Measurements from ENCODE around the gene KIT. TPM values are rescaled to one million over a fixed set of nuclear protein-coding genes. Genes with fewer than 3 reads are reported as not detected.

The KIT gene
- total and polyA plus RNA-seq, 2 of the 4 experiments (the other 2 are of a cell fraction), result 3.3 to 5.9 TPM

GRCh38 chr4:54714631-54715030 is 56.9 kb downstream of the KIT start:
- no peak for TF ChIP-seq ELK1 (IDR thresholded peaks at IDR 0.05; ENCODE audit: borderline replicate concordance, low read depth, low read length)
- H3K18ac ChIP-seq (ENCODE audit: low read depth, low read length), result no peak overlapping the region
- no peaks in the 10 kb centered on the region for H4K20me1 ChIP-seq (ENCODE audit: insufficient read depth, low read length)
- H3K23ac ChIP-seq (ENCODE audit: low read depth, low read length), result no peak overlapping the region
- H3K4me1 ChIP-seq (ENCODE audit: control insufficient read depth, insufficient read depth, low read length), result peaks cover 6% of the 10 kb centered on the region
- no peak overlapping the region for H2BK120ac ChIP-seq (ENCODE audit: low read depth, low read length)
- no peak overlapping the region for H3K56ac ChIP-seq (ENCODE audit: extremely low read depth, insufficient read depth, low read length)
- H2AFZ ChIP-seq (replicated peaks; ENCODE audit: low read length, poor library complexity), result no peak overlapping the region
- H3K9ac ChIP-seq (ENCODE audit: low read depth, low read length), result no peak overlapping the region
- H3K4me2 ChIP-seq (ENCODE audit: low read depth, low read length), result no peak overlapping the region
- in situ Hi-C loops (cut with MboI; ENCODE audit: low sequenced_read_pairs), result no loop called here
- H3K9me3 ChIP-seq (ENCODE audit: control insufficient read depth, insufficient read depth, low read length), result no peaks in the 10 kb centered on the region
- H2BK5ac ChIP-seq (ENCODE audit: low read depth, low read length, poor library complexity, severe bottlenecking), result no peak overlapping the region
- H2BK20ac ChIP-seq (ENCODE audit: low read depth, low read length), result no peak overlapping the region
- no peaks in the 10 kb centered on the region; the same call in 1 of the 2 replicates for H3K36me3 ChIP-seq (ENCODE audit: control insufficient read depth, insufficient read depth, low read length)
- H3K4me3 ChIP-seq (ENCODE audit: insufficient read depth, low read depth, low read length), result no peak overlapping the region
- no peak overlapping the region for H2AK5ac ChIP-seq (ENCODE audit: low read depth, low read length)
- 0 out of 2 replicates have a peak, but pooled peaks cover 3% of the 10 kb centered on the region for H3K9me1 ChIP-seq (ENCODE audit: insufficient read depth, low read length)
- H3K27me3 ChIP-seq (ENCODE audit: control insufficient read depth, insufficient read depth, low read length), result no peaks in the 10 kb centered on the region
- whole genome bisulfite sequencing, 2 experiments (ENCODE audit: extremely low coverage in 2 of 2, insufficient read length in 1 of 2), result 61% methylated on average over 4 of the region's 8 CpGs; no CpG with 5 or more reads in 1 of the 2 experiments
- H3K14ac ChIP-seq (replicated peaks; ENCODE audit: low read depth, low read length), result no peak overlapping the region
- BruUV-seq (replicated peaks), result no TSS peak
- H2BK15ac ChIP-seq (ENCODE audit: low read depth, low read length), result no peak overlapping the region
- intact Hi-C loops (cut with micrococcal nuclease), result no loop called here
- H2AK9ac ChIP-seq (replicated peaks; ENCODE audit: low read depth, low read length, poor library complexity), result no peak overlapping the region
- no peak overlapping the region for H4K91ac ChIP-seq (ENCODE audit: insufficient read depth, low read depth, low read length)
- ChIA-PET POLR2A (ENCODE audit: unreplicated experiment) (no interaction called here), CTCF (no interaction called here)
- no peak overlapping the region for H3K4ac ChIP-seq (ENCODE audit: low read depth, low read length)
- no peak overlapping the region for H4K5ac ChIP-seq (ENCODE audit: low read depth, low read length)
- dilution Hi-C loops (cut with HindIII; ENCODE audit: low sequenced_read_pairs, unreplicated experiment), result no loop called here
- no peak for DNase-seq
- ATAC-seq (ENCODE audit: low read depth), result no peak
- no peak overlapping the region for H4K8ac ChIP-seq (ENCODE audit: low read depth in 2 of 2, low read length in 2 of 2)
- H3K79me1 ChIP-seq (ENCODE audit: low read depth in 1 of 2, low read length in 2 of 2), result no peaks in the 10 kb centered on the region
- H3K27ac ChIP-seq (ENCODE audit: insufficient read depth, low read length), result no peak overlapping the region

All from IMR-90 (cell line).